Naive thymus-derived CD4-positive, alpha-beta T cell (primary cell): ENCODE measurements around the gene TMEM151B. TPM values are rescaled to one million over a fixed set of nuclear protein-coding genes. Genes with fewer than 3 reads are reported as not detected.

Source experiments
- ATAC-seq: fragments of 150-1000 bp; cut with Tn5 transposase; 2 replicates; pipeline ENCODE4 v1.10.0; 2021; ENCODE audit warnings: mild to moderate bottlenecking, moderate library complexity
- CTCF ChIA-PET: fragments of 350-600 bp; sonication (Branson Sonifier 250); formaldehyde crosslinking; loops from one replicate; lab custom pipeline; 2021; ENCODE audit warnings: antibody characterized with exemption; lab: Charles Lee
- POLR2A ChIA-PET: fragments of 350-600 bp; sonication (Branson Sonifier 250); formaldehyde crosslinking; loops from one replicate; lab custom pipeline; 2021; ENCODE audit warnings: antibody characterized with exemption, inconsistent platforms; lab: Charles Lee
- DNase-seq, 9 donors: peaks; one replicate each; pipeline versions ENCODE4 v3.0.0 to v3.0.0-alpha.2; 2020 to 2022; ENCODE audit warnings: mixed read lengths in 1 of 9
- H3K27ac ChIP-seq: one replicate; pipeline ENCODE4 v1.7.0; 2013; ENCODE audit warnings: mild to moderate bottlenecking, low read depth, low read length, moderate library complexity
- H3K27me3 ChIP-seq, 2 donors: one replicate each; pipeline ENCODE4 v1.7.0; 2013; ENCODE audit warnings: low read length in 2 of 2, mild to moderate bottlenecking in 2 of 2, moderate library complexity in 2 of 2; ENCODE audit not compliant: control insufficient read depth in 2 of 2, insufficient read depth in 2 of 2
- H3K36me3 ChIP-seq, 3 experiments: 1 replicate in 2 of 3; 2 replicates in 1 of 3; pipeline ENCODE4 v1.7.0; 2013; ENCODE audit warnings: low read length in 3 of 3, mild to moderate bottlenecking in 3 of 3, moderate library complexity in 1 of 3; ENCODE audit not compliant: insufficient read depth in 3 of 3, control insufficient read depth in 2 of 3
- H3K4me1 ChIP-seq, 2 donors: one replicate each; pipeline ENCODE4 v1.7.0; 2013; ENCODE audit warnings: low read length in 2 of 2, mild to moderate bottlenecking in 2 of 2, moderate library complexity in 1 of 2; ENCODE audit not compliant: control insufficient read depth in 2 of 2, insufficient read depth in 2 of 2
- H3K4me3 ChIP-seq: 2 replicates; pipeline ENCODE4 v1.7.0; 2013; ENCODE audit warnings: mild to moderate bottlenecking, low read length
- H3K9me3 ChIP-seq, 3 experiments: 1 replicate in 2 of 3; 2 replicates in 1 of 3; pipeline ENCODE4 v1.7.0; 2013; ENCODE audit warnings: low read length in 3 of 3; ENCODE audit not compliant: control insufficient read depth in 2 of 3
- H3K27ac Mint-ChIP-seq, 9 donors: one replicate each; pipeline ENCODE4 v1.8.0; 2020 to 2022; ENCODE audit warnings: mixed read lengths in 9 of 9, mild to moderate bottlenecking in 8 of 9, moderate library complexity in 5 of 9, inconsistent platforms in 2 of 9
- H3K27me3 Mint-ChIP-seq, 5 donors: one replicate each; pipeline ENCODE4 v1.8.0; 2021 to 2022; ENCODE audit warnings: mixed read lengths in 5 of 5, mild to moderate bottlenecking in 1 of 5
- H3K36me3 Mint-ChIP-seq, 5 donors: one replicate each; pipeline ENCODE4 v1.8.0; 2020 to 2022; ENCODE audit warnings: mixed read lengths in 5 of 5, mild to moderate bottlenecking in 3 of 5, inconsistent platforms in 1 of 5
- H3K4me1 Mint-ChIP-seq, 7 donors: one replicate each; pipeline ENCODE4 v1.8.0; 2020 to 2022; ENCODE audit warnings: mixed read lengths in 7 of 7, mild to moderate bottlenecking in 3 of 7, inconsistent platforms in 1 of 7
- H3K4me3 Mint-ChIP-seq, 10 donors: one replicate each; pipeline ENCODE4 v1.8.0; 2020 to 2022; ENCODE audit warnings: mild to moderate bottlenecking in 10 of 10, mixed read lengths in 10 of 10, moderate library complexity in 6 of 10, inconsistent platforms in 2 of 10
- H3K9me3 Mint-ChIP-seq, 11 donors: one replicate each; pipeline ENCODE4 v1.8.0; 2020 to 2022; ENCODE audit warnings: mixed read lengths in 11 of 11, mild to moderate bottlenecking in 4 of 11, inconsistent platforms in 1 of 11, moderate library complexity in 1 of 11
- intact Hi-C, 2 donors: fragments of 100-400 bp; cut with micrococcal nuclease; formaldehyde crosslinking; loops; one replicate each; pipeline ENCODE4 v1.15.1; 2023
- polyA plus RNA-seq, 2 donors: library from polyadenylated mRNA; unstranded; fragments of 300-500 nt; fragmentation: Illumina TruSeq; gene quantifications; one replicate each; pipeline ENCODE4 v1.2.3, GENCODE V29; 2021
- total RNA-seq, 6 experiments: library from RNA in 5 of 6; stranded (reverse) in 5 of 6; gene quantifications; 1 replicate in 5 of 6; 2 replicates in 1 of 6; pipeline ENCODE4 v1.2.3 and lab custom pipeline; 2021 to 2026

The TMEM151B gene
- total and polyA plus RNA-seq, 7 experiments from 2014 or later, result 0.22 TPM; not detected in 6

DNA sequence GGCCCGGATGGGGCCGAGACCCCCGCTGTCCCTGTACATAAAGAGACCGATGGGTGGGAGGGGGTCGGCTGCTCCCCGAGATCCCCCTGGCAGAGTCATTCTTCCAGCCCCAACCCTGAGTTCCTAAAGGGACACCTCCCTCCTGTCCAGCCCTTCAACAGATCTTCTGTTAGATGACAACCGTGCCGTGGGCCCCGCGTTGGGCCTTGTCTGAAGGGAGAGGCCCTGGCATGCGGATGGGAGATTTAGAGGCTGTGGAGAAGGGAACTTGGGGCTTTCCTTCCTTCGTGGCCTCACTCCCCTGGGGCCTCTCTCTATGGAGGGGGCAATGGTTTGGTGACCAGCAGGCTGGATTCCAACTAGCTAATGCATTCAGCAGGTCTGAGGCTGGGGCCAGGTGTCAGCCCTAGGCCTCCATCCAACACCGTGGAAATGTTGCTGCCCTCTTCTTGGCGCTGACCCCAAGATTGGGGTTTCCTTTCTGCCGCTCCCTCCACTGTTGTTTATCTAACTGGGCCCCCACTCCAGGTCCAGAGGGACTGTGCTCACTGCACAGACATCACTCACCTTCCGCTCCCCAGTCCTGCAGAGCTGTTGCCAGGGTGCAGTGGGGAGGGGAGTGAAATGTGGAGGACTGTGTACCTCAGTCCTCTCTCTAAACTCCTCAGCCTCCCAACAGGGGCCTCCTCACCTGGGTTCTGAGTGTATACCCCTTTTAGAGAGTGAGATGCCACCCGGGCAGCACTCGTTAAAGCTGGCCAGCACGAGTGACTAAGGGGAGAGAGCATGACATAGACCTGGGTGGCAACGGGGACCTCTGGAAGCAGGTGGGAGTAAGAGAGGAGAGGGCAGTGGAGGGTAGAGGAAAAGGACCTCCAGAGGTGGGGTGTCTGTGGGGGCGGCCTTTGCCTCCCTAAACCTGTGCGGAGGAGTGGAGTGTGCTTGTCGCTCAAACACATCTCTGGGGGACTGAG, 6.7 kb downstream of the TMEM151B start:
- Mint-ChIP-seq H3K4me3 (peak overlapping the region in 7 of 10 donors; percentile 42 to 71 (median 55)), H3K27ac (no peak overlapping the region), H3K9me3 (peaks cover 0 to 2% (median 0%) of the 10 kb centered on the region in 11 donors), H3K36me3 (peaks cover 0 to 4% (median 0%) of the 10 kb centered on the region in 5 donors), H3K4me1 (peaks cover 0 to 12% (median 7%) of the 10 kb centered on the region in 7 donors), H3K27me3 (peaks cover 40 to 64% (median 55%) of the 10 kb centered on the region in 5 donors)
- DNase-seq (no peak), ATAC-seq (no peak)
- H3K36me3 ChIP-seq, result no peaks in the 10 kb centered on the region
- ChIA-PET CTCF (interaction anchor here (0.8 kb wide), 1 partner anchor 9 kb away, joined by 6 read pairs; no protein-coding TSS in a partner anchor), POLR2A (interaction anchor here (1.1 kb wide), 1 partner anchor 29 kb away, joined by 3 read pairs; no protein-coding TSS in a partner anchor)
- peaks cover 0 to 16% of the 10 kb centered on the region in 2 donors for H3K27me3 ChIP-seq
- no peak overlapping the region for H3K4me3 ChIP-seq
- H3K4me1 ChIP-seq, result no peaks in the 10 kb centered on the region
- H3K27ac ChIP-seq, result no peak overlapping the region
- H3K9me3 ChIP-seq, result no peaks in the 10 kb centered on the region
- intact Hi-C loops, result no loop called here

DNA sequence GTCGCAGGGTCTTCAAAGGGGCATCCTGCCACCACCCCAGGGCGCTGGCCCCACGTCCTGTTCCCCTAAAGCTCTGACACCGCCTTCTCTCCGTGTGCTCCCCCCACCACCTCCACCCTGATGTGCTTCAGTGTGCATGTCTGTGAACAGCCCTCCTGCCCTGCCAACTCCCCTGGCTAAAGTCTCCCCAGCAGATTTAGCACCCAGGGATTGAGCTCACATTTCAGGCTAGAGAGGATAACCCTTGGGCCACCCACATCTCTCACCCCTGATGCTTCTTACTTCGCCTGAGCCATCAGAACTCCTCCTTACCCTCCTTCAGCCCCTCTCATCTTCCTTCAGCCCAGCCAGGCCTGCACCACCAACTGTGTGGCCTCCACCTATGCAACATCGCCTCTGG, 7.5 kb downstream of the TMEM151B start:
- no peaks in the 10 kb centered on the region for H3K9me3 ChIP-seq
- Mint-ChIP-seq H3K27ac (peak overlapping the region in 1 of 9 donors; percentile 46), H3K27me3 (peaks cover 34 to 57% (median 49%) of the 10 kb centered on the region in 5 donors), H3K4me3 (peak overlapping the region in 1 of 10 donors; percentile 35), H3K4me1 (peaks cover 0 to 12% (median 7%) of the 10 kb centered on the region in 7 donors), H3K36me3 (peaks cover 0 to 4% (median 0%) of the 10 kb centered on the region in 5 donors), H3K9me3 (peaks cover 0 to 2% (median 0%) of the 10 kb centered on the region in 11 donors)
- H3K4me3 ChIP-seq, result no peak overlapping the region
- H3K27me3 ChIP-seq, result peaks cover 0 to 9% of the 10 kb centered on the region in 2 donors
- H3K36me3 ChIP-seq, result no peaks in the 10 kb centered on the region
- intact Hi-C loops, result no loop called here
- H3K4me1 ChIP-seq, result no peaks in the 10 kb centered on the region
- CTCF ChIA-PET, result interaction anchor here (0.8 kb wide), 1 partner anchor 9 kb away, joined by 6 read pairs; no protein-coding TSS in a partner anchor
- ATAC-seq (no peak), DNase-seq (no peak)
- POLR2A ChIA-PET, result no interaction called here
- no peak overlapping the region for H3K27ac ChIP-seq

DNA sequence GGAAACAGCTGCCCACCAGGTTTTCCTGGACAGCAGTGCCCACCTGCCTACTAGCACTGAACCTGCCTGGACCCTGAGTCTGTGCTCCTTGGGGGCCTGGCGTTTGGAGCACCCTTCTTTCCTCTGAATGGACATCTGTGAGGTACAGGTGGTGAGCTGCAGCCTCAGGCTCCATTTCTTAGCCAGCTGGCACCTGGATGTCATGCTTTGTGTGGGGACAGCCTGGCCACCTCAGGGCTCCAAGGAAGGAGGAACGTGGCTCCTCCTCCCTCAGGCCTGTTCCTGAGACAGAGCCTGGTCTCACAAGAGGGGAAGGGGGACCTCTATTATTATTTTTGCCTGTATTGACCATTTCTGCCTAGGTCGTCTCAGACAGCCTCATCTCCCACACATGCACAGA, 8.1 kb downstream of the TMEM151B start:
- Histone ChIP-seq H3K36me3 (no peaks in the 10 kb centered on the region), H3K9me3 (no peaks in the 10 kb centered on the region), H3K4me1 (no peaks in the 10 kb centered on the region), H3K4me3 (no peak overlapping the region), H3K27me3 (peaks cover 0 to 9% of the 10 kb centered on the region in 2 donors), H3K27ac (no peak overlapping the region)
- Mint-ChIP-seq H3K27me3 (peaks cover 29 to 51% (median 43%) of the 10 kb centered on the region in 5 donors), H3K9me3 (peaks cover 0 to 2% (median 0%) of the 10 kb centered on the region in 11 donors), H3K27ac (no peak overlapping the region), H3K36me3 (peaks cover 0 to 4% (median 0%) of the 10 kb centered on the region in 5 donors), H3K4me1 (peaks cover 0 to 12% (median 7%) of the 10 kb centered on the region in 7 donors), H3K4me3 (no peak overlapping the region)
- ChIA-PET CTCF (no interaction called here), POLR2A (no interaction called here)
- intact Hi-C loops, result no loop called here
- ATAC-seq (no peak), DNase-seq (no peak)

DNA sequence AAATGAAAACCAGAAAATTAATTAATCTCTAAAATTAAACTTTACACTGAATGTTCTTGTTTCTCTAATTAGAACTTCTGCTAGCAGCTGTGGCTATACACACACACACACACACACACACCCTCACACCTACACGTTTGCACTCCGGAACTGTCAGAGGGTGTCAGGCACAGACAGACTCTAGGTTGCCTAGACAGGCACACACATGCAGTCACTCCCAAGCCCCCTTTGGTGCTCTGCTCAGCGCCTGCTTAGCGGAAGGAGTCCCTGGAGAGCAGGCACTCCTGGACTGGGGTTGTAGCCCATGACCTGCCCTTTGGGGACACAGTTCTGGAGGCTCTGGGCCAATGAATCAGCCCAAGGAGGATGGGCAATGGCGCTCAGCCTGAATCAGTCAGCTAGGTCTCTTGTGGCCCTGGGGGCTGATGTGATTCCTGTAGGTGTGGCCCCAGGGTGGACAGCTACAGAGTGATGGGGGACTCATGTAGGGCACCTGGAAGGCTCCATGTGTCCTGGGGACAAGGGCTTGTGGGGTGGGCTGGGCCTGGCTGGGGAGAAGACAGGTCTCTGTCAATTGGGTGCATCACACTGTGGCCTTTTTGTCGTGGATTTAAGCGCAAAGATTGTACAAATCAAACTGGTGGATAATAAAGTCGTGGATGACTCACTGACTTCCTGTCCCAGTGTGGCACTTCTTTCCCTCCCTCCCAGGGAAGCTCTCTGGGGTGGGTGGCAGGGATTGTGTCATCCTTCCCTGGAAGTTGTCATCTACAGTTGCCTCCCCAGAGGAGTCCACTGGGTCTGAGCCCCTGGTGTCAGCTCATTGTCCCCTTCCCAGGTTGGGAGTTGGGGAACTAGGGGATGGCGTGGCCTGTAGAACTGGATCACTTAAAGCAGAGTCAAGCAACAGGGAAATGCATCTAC, 8.8 kb downstream of the TMEM151B start:
- intact Hi-C loops, result no loop called here
- H3K36me3 Mint-ChIP-seq, result peaks cover 0 to 4% (median 0%) of the 10 kb centered on the region in 5 donors
- Histone ChIP-seq H3K27ac (no peak overlapping the region), H3K27me3 (peaks cover 0 to 9% of the 10 kb centered on the region in 2 donors), H3K4me1 (no peaks in the 10 kb centered on the region), H3K9me3 (no peaks in the 10 kb centered on the region), H3K4me3 (no peak overlapping the region), H3K36me3 (no peaks in the 10 kb centered on the region)
- H3K4me1 Mint-ChIP-seq, result peaks cover 0 to 12% (median 7%) of the 10 kb centered on the region in 7 donors
- ChIA-PET POLR2A (no interaction called here), CTCF (no interaction called here)
- ATAC-seq (peak; percentile 26), DNase-seq (no peak)
- peaks cover 0 to 2% (median 0%) of the 10 kb centered on the region in 11 donors for H3K9me3 Mint-ChIP-seq
- peaks cover 23 to 49% (median 40%) of the 10 kb centered on the region in 5 donors for H3K27me3 Mint-ChIP-seq
- H3K4me3 Mint-ChIP-seq, result no peak overlapping the region
- H3K27ac Mint-ChIP-seq, result peak overlapping the region in 1 of 9 donors; percentile 36

DNA sequence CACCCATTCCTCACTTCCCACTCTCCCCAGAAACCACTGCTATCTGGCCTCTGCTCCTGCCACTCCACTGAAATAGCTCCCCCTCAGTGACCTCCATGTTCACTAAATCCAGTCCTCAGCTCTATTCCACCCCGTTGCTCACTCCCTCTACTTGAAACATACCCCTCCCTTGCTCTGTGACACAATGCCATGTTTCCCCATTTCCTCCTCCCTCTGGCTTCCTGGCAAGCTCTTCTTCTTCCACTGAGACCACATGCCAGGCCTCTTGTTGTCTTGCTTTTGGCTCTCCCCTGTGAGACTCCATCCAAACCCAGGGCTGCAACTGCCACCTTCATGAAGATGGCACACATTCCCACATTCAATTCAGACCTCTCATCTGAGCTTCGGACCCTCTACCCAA, 13.9 kb downstream of the TMEM151B start:
- ChIA-PET POLR2A (no interaction called here), CTCF (no interaction called here)
- no peak overlapping the region for H3K4me3 ChIP-seq
- no peak for DNase-seq
- H3K36me3 Mint-ChIP-seq, result peaks cover 0 to 5% (median 0%) of the 10 kb centered on the region in 5 donors
- no peak overlapping the region for H3K4me3 Mint-ChIP-seq
- H3K9me3 ChIP-seq, result no peaks in the 10 kb centered on the region
- no peaks in the 10 kb centered on the region for H3K9me3 Mint-ChIP-seq
- no peak overlapping the region for H3K27ac Mint-ChIP-seq
- no peaks in the 10 kb centered on the region for H3K36me3 ChIP-seq
- peaks cover 0 to 7% (median 0%) of the 10 kb centered on the region in 7 donors for H3K4me1 Mint-ChIP-seq
- intact Hi-C loops, result no loop called here
- H3K27me3 ChIP-seq, result no peaks in the 10 kb centered on the region
- no peak overlapping the region for H3K27ac ChIP-seq
- H3K27me3 Mint-ChIP-seq, result peaks cover 33 to 47% (median 38%) of the 10 kb centered on the region in 5 donors
- no peaks in the 10 kb centered on the region for H3K4me1 ChIP-seq
- no peak for ATAC-seq

DNA sequence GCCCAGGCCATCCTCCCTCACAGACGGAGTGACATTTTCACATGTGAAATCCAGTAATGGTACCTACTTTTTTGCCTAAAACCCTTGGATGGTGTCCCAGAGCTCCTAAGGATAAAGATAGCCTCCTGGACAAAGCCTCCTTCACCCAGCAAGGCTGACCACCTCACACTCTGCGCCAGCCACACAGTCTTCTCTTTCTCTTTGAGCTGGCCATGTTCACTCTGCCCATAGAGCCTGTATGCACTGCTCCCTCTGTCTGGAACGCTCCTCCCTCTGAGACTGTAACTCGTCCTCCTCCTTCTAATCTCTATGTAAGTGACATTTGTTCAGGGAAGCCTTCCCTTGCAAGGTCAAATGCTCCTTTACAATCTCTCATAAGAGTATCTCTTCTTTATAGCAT, 14.6 kb downstream of the TMEM151B start:
- Histone ChIP-seq H3K4me3 (no peak overlapping the region), H3K9me3 (no peaks in the 10 kb centered on the region), H3K27ac (no peak overlapping the region), H3K27me3 (no peaks in the 10 kb centered on the region), H3K4me1 (no peaks in the 10 kb centered on the region), H3K36me3 (no peaks in the 10 kb centered on the region)
- intact Hi-C loops, result no loop called here
- no peaks in the 10 kb centered on the region for H3K9me3 Mint-ChIP-seq
- no peak overlapping the region for H3K27ac Mint-ChIP-seq
- H3K36me3 Mint-ChIP-seq, result peaks cover 0 to 5% (median 0%) of the 10 kb centered on the region in 5 donors
- H3K4me1 Mint-ChIP-seq, result peaks cover 0 to 4% (median 0%) of the 10 kb centered on the region in 7 donors
- ChIA-PET CTCF (no interaction called here), POLR2A (no interaction called here)
- ATAC-seq (no peak), DNase-seq (no peak)
- peaks cover 35 to 51% (median 40%) of the 10 kb centered on the region in 5 donors for H3K27me3 Mint-ChIP-seq
- H3K4me3 Mint-ChIP-seq, result no peak overlapping the region
